HepG2 (cell line): Measurements from ENCODE around the gene TBXAS1. TPM values are rescaled to one million over a fixed set of nuclear protein-coding genes. Genes with fewer than 3 reads are reported as not detected.
A peak's percentile ranks its signal among the peaks of the same experiment; 100 is the strongest.

Experiments
- BORCS8-MEF2B ChIP-seq: sonication (generic); formaldehyde crosslinking; IDR thresholded peaks from 2 replicates; pipeline ENCODE4 v1.8.0; 2022; ENCODE audit warnings: mild to moderate bottlenecking, missing genetic modification reagents
- HIVEP1 ChIP-seq: sonication (generic); formaldehyde crosslinking; IDR thresholded peaks from 2 replicates; pipeline ENCODE4 v1.4.0; 2020; ENCODE audit warnings: mild to moderate bottlenecking, missing genetic modification reagents
- HNF4G ChIP-seq, 2 experiments: sonication (generic) in 1 of 2; formaldehyde crosslinking in 1 of 2; IDR thresholded peaks; 2 replicates each; pipeline versions ENCODE4 v1.4.0 to v1.6.1; 2011 to 2020; ENCODE audit warnings: borderline replicate concordance in 2 of 2, low read depth in 2 of 2, mild to moderate bottlenecking in 2 of 2, low read length in 1 of 2, missing genetic modification reagents in 1 of 2, moderate library complexity in 1 of 2
- MEF2D ChIP-seq: sonication (generic); formaldehyde crosslinking; IDR thresholded peaks from 2 replicates; pipeline ENCODE4 v1.5.1; 2020; ENCODE audit warnings: mild to moderate bottlenecking, missing genetic modification reagents
- POLR2A ChIP-seq, 2 experiments: IDR thresholded peaks; 2 replicates each; pipeline ENCODE4 v1.6.1; 2011; ENCODE audit warnings: low read depth in 2 of 2, low read length in 2 of 2, mild to moderate bottlenecking in 1 of 2, moderate library complexity in 1 of 2; ENCODE audit not compliant: insufficient read depth in 1 of 2
- TAF15 ChIP-seq: fragments of 200-400 bp; formaldehyde crosslinking; IDR thresholded peaks from one replicate; pipeline ENCODE4 v1.6.1; 2018; ENCODE audit warnings: mild to moderate bottlenecking, low read depth, low read length; ENCODE audit not compliant: poor library complexity, severe bottlenecking
- ZBTB1 ChIP-seq: sonication (generic); formaldehyde crosslinking; IDR thresholded peaks from 2 replicates; pipeline ENCODE4 v1.4.0; 2020; ENCODE audit warnings: missing genetic modification reagents, borderline replicate concordance
- ZNF30 ChIP-seq: sonication (generic); formaldehyde crosslinking; IDR thresholded peaks from 2 replicates; pipeline ENCODE4 v1.5.0; 2020; ENCODE audit warnings: mild to moderate bottlenecking, missing genetic modification reagents
- ZNF44 ChIP-seq: sonication (generic); formaldehyde crosslinking; IDR thresholded peaks from 2 replicates; pipeline ENCODE4 v1.5.1; 2020; ENCODE audit warnings: mild to moderate bottlenecking, missing genetic modification reagents
- ZNF557 ChIP-seq: sonication (generic); formaldehyde crosslinking; IDR thresholded peaks from 2 replicates; pipeline ENCODE4 v1.4.0; 2020; ENCODE audit warnings: missing genetic modification reagents
- ZNF768 ChIP-seq: sonication (generic); formaldehyde crosslinking; IDR thresholded peaks from 2 replicates; pipeline ENCODE4 v1.4.0; 2020; ENCODE audit warnings: missing genetic modification reagents
- polyA plus RNA-seq, 8 experiments: library from polyadenylated mRNA; depleted of rRNA in 3 of 8; stranded (reverse) in 7 of 8; unstranded in 1 of 8; fragments of >200 nt; fragmentation: Illumina TruSeq in 4 of 8; extraction: Trizol in 4 of 8; gene quantifications; 2 replicates each; pipeline versions ENCODE4 v1.2.1 to v1.2.3, GENCODE V29; 2011 to 2016; ENCODE audit warnings: low read depth in 4 of 8, missing spikeins in 1 of 8, mixed read lengths in 1 of 8; ENCODE audit not compliant: insufficient read depth in 1 of 8
- total RNA-seq, 5 experiments: library from RNA; depleted of rRNA; stranded (reverse); fragments of >200 nt; fragmentation: Illumina TruSeq; extraction: Trizol; gene quantifications; 2 replicates each; pipeline ENCODE4 v1.2.3, GENCODE V29; 2016; ENCODE audit warnings: low read depth in 1 of 5
- TF ChIP-seq, protein P1 (sequence below): sonication (generic); formaldehyde crosslinking; IDR thresholded peaks from 2 replicates; pipeline ENCODE4 v1.5.1; 2020; ENCODE audit warnings: mild to moderate bottlenecking, missing genetic modification reagents, borderline replicate concordance
- TF ChIP-seq, protein P2 (sequence below): sonication (generic); formaldehyde crosslinking; IDR thresholded peaks from 2 replicates; pipeline ENCODE4 v1.5.1; 2020; ENCODE audit warnings: mild to moderate bottlenecking, missing genetic modification reagents, moderate library complexity
- TF ChIP-seq, protein P3 (sequence below): sonication (generic); formaldehyde crosslinking; IDR thresholded peaks from 2 replicates; pipeline ENCODE4 v1.4.0; 2020; ENCODE audit warnings: missing genetic modification reagents, borderline replicate concordance
- TF ChIP-seq, protein P4 (sequence below): sonication (generic); formaldehyde crosslinking; IDR thresholded peaks from 2 replicates; pipeline ENCODE4 v1.8.0; 2022; ENCODE audit warnings: missing genetic modification reagents, mild to moderate bottlenecking, borderline replicate concordance
- TF ChIP-seq, protein P5 (sequence below): sonication (generic); formaldehyde crosslinking; IDR thresholded peaks from 2 replicates; pipeline ENCODE4 v1.5.1; 2020; ENCODE audit warnings: mild to moderate bottlenecking, moderate library complexity, missing genetic modification reagents
- TF ChIP-seq, protein P6 (sequence below): sonication (generic); formaldehyde crosslinking; IDR thresholded peaks from 2 replicates; pipeline ENCODE4 v1.4.0; 2020; ENCODE audit warnings: missing genetic modification reagents

The TBXAS1 gene
- total and polyA plus RNA-seq, 2 of the 13 experiments (the other 11 are each of a cell fraction or from before 2014, with no cell fraction given) = 4.0 to 4.9 TPM

DNA sequence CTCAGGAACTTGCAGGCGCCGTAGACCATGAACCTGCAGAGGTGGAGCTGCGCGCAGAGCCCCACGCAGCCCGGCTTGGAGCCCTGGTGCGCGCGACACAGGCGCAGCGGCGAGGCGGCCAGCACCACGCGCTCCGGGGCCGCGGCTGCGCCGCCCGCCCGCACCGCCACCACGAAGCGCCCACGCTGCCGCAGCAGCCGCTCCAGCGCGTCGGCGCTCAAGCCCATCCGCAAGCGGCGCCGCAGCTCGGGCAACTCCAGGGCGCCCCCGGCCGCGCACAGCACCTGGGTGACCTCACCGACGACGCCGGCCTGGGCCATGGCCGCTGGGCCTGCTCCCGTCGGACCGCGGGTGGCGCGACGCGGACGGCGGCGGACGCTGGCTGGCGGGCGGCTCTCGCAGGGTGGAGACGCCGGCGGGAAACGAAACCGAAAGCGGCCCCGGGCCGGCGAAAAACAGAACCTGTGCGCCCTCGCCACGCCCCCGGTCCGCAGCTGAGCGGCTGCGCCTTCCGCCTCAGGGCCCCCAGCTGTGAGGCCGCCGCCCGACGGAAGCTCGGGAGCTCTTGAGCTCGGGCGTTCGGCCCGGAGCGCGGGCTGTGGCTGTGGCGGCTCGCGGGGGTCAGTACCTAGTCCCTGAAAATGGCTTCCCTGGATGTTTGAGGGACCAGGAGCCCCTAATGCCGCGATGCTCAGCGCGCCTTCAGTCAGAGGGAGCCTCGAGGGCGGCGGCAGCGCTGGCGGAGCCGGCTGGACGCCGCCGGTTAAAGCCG is 233.7 kb downstream of the TBXAS1 start, which contains the start of gene PARP12 (continued):
- TF ChIP-seq ZNF44 (CRISPR knock-in tag) = no peak
- 0 out of 2 replicates have a peak, but pooled peaks have one; percentile 45 for TF ChIP-seq ZNF30 (CRISPR knock-in tag)
- TF ChIP-seq HNF4G (IDR thresholded peaks at IDR 0.05; ENCODE audit: borderline replicate concordance, low read depth, low read length) = no peak; the same call in 1 of the 2 replicates
- 0 out of 2 replicates have a peak, but pooled peaks have one; percentile 51 for TF ChIP-seq HNF4G (CRISPR knock-in tag; IDR thresholded peaks at IDR 0.05; ENCODE audit: borderline replicate concordance, low read depth)
- 0 out of 2 replicates have a peak, but pooled peaks have one; percentile 58 for TF ChIP-seq ZNF557 (CRISPR knock-in tag)
- TF ChIP-seq, protein P1, sequence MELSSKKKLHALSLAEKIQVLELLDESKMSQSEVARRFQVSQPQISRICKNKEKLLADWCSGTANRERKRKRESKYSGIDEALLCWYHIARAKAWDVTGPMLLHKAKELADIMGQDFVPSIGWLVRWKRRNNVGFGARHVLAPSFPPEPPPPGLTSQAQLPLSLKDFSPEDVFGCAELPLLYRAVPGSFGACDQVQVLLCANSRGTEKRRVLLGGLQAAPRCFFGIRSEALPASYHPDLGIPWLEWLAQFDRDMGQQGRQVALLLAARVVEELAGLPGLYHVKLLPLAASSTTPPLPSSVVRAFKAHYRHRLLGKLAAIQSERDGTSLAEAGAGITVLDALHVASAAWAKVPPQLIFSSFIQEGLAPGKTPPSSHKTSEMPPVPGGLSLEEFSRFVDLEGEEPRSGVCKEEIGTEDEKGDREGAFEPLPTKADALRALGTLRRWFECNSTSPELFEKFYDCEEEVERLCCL (CRISPR knock-in tag) = no peak
- TF ChIP-seq ZBTB1 = no peak
- TF ChIP-seq, protein P2, sequence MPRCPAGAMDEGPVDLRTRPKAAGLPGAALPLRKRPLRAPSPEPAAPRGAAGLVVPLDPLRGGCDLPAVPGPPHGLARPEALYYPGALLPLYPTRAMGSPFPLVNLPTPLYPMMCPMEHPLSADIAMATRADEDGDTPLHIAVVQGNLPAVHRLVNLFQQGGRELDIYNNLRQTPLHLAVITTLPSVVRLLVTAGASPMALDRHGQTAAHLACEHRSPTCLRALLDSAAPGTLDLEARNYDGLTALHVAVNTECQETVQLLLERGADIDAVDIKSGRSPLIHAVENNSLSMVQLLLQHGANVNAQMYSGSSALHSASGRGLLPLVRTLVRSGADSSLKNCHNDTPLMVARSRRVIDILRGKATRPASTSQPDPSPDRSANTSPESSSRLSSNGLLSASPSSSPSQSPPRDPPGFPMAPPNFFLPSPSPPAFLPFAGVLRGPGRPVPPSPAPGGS (CRISPR knock-in tag) = no peak; the same call in 1 of the 2 replicates
- peak; percentile 80 for TF ChIP-seq BORCS8-MEF2B (CRISPR knock-in tag)
- TF ChIP-seq MEF2D (CRISPR knock-in tag) = no peak
- TF ChIP-seq POLR2A (IDR thresholded peaks at IDR 0.05; ENCODE audit: insufficient read depth in 1 of 2, low read depth in 2 of 2, low read length in 2 of 2) = peak in 1 of 2 experiments; percentile 34; a peak in 2 of 4 replicates
- TF ChIP-seq, protein P3, sequence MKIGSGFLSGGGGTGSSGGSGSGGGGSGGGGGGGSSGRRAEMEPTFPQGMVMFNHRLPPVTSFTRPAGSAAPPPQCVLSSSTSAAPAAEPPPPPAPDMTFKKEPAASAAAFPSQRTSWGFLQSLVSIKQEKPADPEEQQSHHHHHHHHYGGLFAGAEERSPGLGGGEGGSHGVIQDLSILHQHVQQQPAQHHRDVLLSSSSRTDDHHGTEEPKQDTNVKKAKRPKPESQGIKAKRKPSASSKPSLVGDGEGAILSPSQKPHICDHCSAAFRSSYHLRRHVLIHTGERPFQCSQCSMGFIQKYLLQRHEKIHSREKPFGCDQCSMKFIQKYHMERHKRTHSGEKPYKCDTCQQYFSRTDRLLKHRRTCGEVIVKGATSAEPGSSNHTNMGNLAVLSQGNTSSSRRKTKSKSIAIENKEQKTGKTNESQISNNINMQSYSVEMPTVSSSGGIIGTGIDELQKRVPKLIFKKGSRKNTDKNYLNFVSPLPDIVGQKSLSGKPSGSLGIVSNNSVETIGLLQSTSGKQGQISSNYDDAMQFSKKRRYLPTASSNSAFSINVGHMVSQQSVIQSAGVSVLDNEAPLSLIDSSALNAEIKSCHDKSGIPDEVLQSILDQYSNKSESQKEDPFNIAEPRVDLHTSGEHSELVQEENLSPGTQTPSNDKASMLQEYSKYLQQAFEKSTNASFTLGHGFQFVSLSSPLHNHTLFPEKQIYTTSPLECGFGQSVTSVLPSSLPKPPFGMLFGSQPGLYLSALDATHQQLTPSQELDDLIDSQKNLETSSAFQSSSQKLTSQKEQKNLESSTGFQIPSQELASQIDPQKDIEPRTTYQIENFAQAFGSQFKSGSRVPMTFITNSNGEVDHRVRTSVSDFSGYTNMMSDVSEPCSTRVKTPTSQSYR = no peak
- TF ChIP-seq, protein P4, sequence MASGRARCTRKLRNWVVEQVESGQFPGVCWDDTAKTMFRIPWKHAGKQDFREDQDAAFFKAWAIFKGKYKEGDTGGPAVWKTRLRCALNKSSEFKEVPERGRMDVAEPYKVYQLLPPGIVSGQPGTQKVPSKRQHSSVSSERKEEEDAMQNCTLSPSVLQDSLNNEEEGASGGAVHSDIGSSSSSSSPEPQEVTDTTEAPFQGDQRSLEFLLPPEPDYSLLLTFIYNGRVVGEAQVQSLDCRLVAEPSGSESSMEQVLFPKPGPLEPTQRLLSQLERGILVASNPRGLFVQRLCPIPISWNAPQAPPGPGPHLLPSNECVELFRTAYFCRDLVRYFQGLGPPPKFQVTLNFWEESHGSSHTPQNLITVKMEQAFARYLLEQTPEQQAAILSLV (CRISPR knock-in tag) = 0 out of 2 replicates have a peak, but pooled peaks have one; percentile 56
- no peak for TF ChIP-seq TAF15
- TF ChIP-seq ZNF768 (CRISPR knock-in tag) = peak; percentile 20; the same call in 1 of the 2 replicates
- TF ChIP-seq, protein P5, sequence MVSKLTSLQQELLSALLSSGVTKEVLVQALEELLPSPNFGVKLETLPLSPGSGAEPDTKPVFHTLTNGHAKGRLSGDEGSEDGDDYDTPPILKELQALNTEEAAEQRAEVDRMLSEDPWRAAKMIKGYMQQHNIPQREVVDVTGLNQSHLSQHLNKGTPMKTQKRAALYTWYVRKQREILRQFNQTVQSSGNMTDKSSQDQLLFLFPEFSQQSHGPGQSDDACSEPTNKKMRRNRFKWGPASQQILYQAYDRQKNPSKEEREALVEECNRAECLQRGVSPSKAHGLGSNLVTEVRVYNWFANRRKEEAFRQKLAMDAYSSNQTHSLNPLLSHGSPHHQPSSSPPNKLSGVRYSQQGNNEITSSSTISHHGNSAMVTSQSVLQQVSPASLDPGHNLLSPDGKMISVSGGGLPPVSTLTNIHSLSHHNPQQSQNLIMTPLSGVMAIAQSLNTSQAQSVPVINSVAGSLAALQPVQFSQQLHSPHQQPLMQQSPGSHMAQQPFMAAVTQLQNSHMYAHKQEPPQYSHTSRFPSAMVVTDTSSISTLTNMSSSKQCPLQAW (CRISPR knock-in tag) = no peak
- TF ChIP-seq, protein P6, sequence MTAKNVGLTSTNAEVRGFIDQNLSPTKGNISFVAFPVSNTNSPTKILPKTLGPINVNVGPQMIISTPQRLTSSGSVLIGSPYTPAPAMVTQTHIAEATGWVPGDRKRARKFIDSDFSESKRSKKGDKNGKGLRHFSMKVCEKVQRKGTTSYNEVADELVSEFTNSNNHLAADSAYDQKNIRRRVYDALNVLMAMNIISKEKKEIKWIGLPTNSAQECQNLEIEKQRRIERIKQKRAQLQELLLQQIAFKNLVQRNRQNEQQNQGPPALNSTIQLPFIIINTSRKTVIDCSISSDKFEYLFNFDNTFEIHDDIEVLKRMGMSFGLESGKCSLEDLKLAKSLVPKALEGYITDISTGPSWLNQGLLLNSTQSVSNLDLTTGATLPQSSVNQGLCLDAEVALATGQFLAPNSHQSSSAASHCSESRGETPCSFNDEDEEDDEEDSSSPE = peak; percentile 40
- TF ChIP-seq HIVEP1 = 0 out of 2 replicates have a peak, but pooled peaks have one; percentile 29
